HG03558 (cell line): ENCODE results near the gene SPATA16.
"Not testable (repeated sequence)": the region's sequence is repeated elsewhere in the genome, so short reads cannot be mapped to it uniquely, and the experiment has no call there.

Experiments used
- ATAC-seq: cut with Tn5 transposase; IDR thresholded peaks from one replicate; pipeline ENCODE4 v1.9.1; 2021; ENCODE audit warnings: moderate number of reproducible peaks; ENCODE audit not compliant: unreplicated experiment; ENCODE audit errors: extremely low read depth

SPATA16 gene

DNA sequence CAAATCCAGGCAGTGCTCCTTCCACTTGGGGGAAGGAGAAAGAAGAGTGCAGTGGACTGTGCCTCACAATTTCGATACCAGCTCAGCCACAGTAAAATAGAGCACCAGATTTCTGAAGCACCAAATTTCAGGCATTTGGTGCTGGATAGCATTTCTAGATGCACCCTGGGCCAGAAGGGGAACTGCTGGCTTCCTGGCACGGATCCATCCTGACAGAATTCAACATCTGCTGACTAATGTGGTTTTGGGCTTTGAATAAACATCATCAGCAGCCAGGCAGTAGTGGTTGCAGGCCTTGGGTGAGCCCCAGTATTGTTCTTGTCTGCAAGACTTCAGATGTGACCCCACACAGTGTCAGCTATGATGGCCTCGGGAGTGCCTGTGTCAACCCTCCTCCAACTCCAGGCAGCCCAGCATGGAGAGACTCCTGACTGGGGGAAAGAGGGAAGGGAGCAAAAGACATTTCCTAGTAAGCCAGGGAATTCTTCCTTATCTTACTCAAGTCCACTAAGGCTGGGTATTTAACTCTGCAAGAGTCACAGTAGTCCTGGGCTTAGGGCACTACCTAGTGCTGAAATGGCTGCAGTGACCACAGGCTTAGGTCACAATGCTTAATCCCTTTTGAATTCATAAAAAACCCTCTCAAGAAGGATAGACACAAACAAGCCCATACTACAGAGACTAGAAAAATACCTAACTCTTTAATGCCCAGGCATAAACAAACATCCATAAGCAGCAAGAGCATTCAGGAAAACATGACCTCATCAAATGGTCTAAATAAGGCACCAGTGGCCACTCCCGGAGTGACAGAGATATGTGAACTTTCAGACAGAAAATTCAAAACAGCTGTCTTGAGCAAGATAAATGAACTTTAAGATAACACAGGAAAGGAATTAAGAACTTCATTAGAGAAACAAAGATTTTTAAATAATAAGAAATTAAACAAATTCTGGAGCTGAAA lies 74.7 kb downstream of the SPATA16 start:
- no peak for ATAC-seq

GRCh38 chr3:173065543-173065981 lies 75.5 kb downstream of the SPATA16 start:
- no peak for ATAC-seq

DNA sequence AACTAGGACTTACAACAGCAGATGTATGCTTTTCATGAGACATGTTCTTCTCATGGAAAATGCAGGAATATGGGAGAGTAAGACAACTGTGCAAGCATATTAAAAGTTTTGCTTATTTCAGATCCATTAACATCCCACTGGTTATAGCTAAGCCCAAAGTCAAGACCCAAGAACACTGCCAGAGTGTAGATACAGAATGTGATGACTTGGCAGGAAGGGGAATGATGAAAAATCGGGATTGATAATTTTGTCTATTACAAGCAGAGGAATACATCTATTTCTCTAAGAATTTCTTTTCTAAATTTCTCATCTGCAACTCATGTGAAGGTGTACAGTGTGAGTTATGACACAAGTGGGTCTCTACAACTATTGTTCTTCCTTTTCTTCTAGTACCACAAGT lies 76.4 kb downstream of the SPATA16 start:
- no peak for ATAC-seq

GRCh38 chr3:173058229-173058628 lies 82.8 kb downstream of the SPATA16 start:
- ATAC-seq = no peak

- no peak for ATAC-seq
These were observed 85.7 kb downstream of the SPATA16 start for GRCh38 chr3:173055228-173055933.

GRCh38 chr3:173049360-173049759 lies 91.7 kb downstream of the SPATA16 start:
- no peak for ATAC-seq

GRCh38 chr3:173045770-173046382 lies 95.2 kb downstream of the SPATA16 start:
- no peak for ATAC-seq

GRCh38 chr3:173044998-173045397 lies 96.0 kb downstream of the SPATA16 start:
- no peak for ATAC-seq

DNA sequence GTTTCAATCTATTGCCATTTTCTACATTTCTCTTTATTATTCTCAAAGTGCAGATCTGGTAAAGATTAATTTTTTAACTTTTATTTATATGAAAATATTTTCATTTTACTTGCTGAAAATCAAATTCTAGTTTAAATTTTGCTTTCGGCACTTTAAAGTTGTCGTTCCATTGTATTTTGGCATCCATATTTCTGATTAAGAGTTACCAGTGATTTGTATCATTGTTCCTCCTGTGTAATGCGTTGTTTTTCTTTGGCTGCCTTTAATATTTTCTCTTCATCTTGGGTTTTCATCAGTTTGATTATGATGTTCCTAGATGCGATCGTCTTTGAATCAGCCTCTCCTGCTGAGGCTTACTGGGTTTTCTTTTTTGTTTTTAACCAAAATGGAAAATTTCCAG lies 97.3 kb downstream of the SPATA16 start:
- no peak for ATAC-seq

DNA sequence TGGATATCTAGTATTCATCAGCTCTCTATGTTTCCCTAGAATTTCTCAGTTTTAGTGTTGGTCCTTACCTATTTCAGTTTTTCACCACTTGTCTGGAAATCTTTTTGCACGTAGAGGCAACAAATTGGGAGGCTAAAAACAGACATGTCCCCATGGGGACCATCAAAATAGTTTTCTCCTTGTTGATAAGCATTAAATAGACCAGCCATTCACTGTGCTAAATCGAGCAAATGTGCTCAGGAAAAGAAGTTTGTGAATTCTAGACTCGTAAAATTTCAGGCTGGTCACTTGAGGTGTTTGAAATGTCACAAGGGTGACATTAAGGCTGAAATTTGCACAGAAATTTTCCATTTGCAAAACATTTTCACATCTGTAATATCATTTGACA lies 102.6 kb downstream of the SPATA16 start:
- no peak for ATAC-seq

DNA sequence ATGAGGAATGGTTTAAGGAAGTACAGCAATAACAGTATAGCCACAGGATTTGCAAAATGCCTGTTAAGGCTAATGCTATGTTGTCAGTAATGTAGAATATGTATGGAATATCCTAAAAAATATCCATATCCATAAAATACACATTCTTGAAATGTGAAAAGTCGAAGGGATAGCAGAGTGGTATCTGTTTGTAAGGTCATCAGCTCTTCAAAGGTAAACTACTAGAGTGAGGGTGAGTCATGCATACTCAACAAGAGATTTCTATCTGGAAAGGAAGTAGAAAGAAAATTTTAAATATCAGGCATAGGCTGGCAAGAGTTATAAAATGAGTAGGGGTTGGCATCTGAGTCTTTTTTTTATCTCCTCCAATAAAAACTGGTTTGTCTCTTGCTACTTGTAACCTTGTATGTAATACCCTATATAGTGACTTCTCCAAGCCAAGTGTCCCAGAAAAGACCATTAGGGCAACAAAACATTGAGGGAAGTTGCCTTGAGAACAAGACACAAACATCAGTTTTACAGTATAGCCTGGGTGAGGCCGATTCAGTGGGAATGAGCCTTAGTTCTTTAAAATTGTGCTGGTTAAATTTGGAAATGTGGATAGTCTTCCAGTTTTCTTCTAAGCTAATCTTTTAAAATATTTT lies 103.1 kb downstream of the SPATA16 start:
- ATAC-seq = no peak

DNA sequence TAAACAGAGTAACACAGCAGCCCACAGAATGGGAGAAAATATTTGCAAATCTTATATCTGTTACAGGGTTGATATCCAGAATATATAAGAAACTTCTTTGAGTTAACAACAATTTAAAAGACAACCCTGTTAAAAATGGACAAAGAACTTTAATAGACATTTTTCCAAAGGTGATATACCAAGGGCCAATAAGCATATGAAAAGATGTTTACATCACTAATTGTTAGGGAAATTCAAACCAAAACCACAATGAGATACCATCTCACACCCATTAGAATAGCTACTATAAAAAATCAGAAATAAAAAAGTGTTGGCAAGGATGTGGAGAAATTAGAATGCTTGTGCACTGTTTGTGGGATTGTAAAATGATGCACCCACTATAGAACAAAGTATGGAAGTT lies 110.8 kb downstream of the SPATA16 start:
- no peak for ATAC-seq

DNA sequence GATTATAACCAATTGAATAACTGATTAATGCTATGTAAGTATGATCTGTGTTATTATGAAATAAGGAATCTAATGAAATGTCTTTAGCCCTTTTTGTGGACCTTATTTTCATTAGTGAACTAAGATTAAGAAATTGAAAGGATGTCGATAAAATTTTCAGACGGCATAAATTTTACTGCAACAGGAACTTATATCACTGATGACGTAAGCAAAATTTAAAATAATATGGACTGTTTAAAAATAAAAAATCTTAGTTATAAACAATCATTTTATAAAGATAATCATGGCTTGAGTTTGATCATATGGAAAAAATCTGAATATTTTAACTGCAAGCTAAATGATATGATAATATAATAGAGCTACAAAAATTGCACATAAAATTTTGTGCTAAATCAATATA lies 112.7 kb downstream of the SPATA16 start:
- no peak for ATAC-seq

DNA sequence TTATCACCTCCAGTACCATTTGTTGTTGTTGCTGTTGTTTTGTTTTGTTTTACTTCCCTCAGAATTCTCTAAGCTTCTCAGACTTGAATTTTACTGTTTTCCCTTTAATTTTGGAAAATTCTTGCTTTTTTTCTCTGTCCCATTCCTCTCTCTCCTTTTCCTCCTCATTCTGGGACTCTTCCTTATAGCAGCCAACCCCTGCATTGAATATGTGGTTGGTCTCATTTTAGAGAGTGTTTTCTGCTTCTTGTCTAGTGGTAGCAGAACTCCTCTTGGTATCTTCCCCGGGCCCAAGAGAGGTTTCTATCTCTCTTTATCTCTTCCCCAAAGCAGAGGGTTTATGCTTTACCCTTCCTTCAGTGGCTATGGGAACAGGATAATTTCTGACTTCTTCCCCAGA lies 113.6 kb downstream of the SPATA16 start:
- ATAC-seq = no peak

DNA sequence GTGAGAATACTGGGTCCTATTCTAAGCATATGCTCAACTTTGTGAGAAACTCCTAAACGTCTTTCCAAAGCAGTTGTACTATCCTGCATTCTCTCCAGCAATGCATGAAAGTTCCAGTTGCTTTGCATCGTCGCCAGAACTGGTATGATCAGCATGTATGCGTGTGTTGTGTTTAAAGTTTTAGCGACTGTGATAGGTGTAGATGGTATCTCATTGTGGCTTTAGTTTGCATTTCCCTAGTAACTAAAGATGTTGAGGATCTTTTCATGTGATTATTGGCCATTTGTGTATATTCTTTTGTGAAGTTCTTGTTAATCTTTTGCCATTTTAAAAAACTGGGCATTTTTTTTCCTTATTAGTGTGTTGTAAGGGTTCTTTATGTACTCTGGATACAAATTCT lies 115.1 kb downstream of the SPATA16 start:
- no peak for ATAC-seq

DNA sequence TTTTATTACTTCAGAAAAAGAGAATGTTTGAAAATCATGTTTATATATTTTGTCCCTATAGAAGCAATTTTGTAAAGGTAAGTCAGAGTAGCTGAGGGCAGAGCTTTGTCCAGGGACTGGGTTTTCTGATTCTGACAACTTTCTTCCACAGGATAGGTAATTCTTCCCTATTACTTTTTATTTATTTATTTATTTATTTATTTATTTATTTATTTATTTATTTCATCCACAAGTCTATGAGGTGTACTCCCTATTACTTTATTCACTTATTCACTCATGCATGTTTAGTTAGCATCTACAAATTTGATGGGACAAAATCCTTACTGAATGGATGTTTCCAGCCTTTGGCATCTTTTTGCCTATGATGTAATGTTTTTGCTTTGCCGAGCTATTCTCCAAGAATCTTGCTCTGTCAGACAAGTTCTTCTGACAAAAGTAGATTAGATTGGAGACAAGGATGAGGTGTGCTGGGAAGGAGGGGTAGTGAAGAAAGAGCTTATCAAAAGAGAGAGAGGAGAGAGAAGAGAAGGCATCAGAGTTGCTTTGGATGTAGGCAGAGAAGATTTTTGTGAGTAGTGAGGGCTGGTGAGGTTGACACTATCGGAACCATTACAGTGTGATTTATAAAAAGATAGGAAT lies 119.4 kb downstream of the SPATA16 start:
- no peak for ATAC-seq

- not testable (repeated sequence) for ATAC-seq
These were observed 120.9 kb downstream of the SPATA16 start for GRCh38 chr3:173020128-173020527.

DNA sequence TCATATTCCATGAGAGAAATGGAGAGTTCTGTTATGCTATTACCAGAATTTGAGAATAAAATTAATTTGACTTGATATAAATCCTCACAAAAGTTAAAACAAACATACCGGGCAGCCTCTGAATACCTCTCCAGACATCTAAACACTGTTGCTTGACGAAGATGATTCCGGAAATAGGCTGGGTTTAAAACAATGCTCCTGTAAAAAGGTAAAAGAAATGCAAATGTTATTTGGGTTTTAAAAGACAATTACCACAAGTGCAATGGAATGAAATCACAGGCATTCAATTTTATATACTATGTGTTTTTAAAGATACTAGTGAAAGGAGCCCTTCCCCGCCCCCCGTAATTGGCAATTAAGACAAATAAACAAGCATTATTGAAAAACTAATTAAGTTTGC lies 121.7 kb downstream of the SPATA16 start:
- ATAC-seq = no peak

GRCh38 chr3:173018758-173019157 lies 122.3 kb downstream of the SPATA16 start:
- ATAC-seq = no peak

- no peak for ATAC-seq
These were observed 127.7 kb downstream of the SPATA16 start for GRCh38 chr3:173013219-173013832.
